Limb (tissue), 2 donors: ENCODE data around the gene CASP14.
A peak's percentile ranks its signal among the peaks of the same experiment; 100 is the strongest.
"Not testable (repeated sequence)": the region's sequence is repeated elsewhere in the genome, so short reads cannot be mapped to it uniquely, and the experiment has no call there.

Experiments used
- DNase-seq, 2 donors: peaks; one replicate each; pipeline ENCODE4 v3.0.0-alpha.2; 2016; ENCODE audit errors: extremely low spot score in 2 of 2

Gene CASP14

GRCh38 chr19:15048885-15049541 is at the start of gene CASP14:
TSS of gene CASP14 (plus strand) at chr19:15049480. CDS start at chr19:15052252, 2,772 bp downstream.
- no peak for DNase-seq

DNA sequence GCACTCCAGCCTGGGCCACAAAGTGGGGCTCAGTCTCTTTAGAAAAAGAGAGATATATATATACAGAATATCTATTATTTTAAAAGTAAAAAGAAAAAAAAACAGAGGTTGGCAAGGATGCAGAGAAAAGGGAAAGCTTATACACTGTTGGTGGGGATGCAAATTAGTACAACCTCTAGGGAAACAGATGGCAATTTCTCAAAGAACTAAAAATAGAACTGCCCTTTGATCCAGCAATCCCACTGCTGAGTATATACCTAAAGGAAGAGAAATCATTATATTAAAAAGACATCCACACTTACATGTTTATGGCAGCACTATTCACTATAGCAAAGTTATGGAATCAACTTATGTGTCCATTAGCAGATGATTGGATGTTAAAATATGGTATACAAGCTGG is 41.0 kb upstream of the CASP14 start:
- DNase-seq = no peak

DNA sequence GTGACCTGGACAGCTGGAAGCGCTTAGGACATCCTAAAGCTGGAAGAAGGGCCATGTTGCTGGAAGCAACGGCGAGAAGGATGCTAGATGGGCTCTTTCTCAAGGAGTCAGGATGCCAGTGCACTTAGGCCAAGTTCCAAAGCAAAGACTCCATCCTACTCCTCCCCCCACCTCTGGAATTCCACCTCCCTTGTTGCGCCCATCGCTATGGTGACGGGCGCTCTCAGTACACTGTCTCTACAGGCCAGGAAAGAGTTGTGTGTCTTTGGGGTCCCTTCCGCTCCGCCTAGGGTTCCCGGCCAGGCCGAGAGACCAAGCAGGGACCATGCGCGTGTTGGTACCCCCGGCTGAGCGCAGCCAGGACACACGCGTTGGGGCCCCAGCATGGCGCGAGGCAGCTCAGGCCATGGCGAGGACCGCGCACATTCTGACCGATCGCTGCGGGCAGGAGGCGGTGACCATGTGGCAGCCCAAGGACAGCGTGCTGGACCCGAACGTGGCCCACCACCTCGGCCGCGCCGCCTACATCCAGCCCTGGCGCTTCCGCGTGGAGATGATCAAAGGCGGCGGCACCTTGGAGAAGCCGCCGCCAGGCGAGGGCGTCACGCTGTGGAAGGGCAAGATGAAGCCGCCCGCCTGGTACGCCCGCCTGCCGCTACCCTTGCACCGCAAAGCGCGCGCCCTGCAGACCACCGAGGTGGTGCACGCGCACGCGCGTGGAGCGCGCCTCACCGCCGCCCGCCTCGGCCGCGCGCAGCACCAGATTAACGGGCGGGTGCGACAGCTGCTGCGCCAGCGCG is 38.6 kb upstream of the CASP14 start:
- peak in 1 of 2 donors; percentile 51 for DNase-seq

GRCh38 chr19:15014579-15014978 is 34.7 kb upstream of the CASP14 start:
- peak in 1 of 2 donors; percentile 40 for DNase-seq

DNA sequence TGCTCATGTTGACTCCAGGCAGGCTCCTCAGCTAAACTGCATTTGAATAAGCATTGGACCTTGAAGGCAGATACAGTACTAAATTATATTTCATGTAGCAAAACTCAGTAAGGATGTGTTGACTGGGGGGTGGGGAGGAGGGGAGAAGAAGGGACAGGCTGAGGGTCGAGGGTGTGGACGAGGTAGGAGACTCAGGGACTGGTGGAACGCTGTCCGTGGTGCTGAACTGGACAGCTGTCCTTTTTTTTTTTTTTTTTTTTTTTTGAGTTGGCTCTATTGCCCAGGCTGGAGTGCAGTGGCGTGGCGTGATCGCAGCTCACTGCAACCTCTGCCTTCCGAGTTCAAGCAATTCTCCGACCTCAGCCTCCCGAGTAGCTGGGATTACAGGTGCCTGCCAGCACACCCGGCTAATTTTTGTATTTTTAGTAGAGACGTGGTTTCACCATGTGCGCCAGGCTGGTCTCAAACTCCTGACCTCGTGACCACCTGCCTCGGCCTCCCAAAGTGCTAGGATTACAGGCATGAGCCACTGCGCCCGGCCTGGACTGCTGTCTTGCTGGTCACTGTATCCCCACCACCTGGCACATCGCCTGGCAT is 33.2 kb upstream of the CASP14 start:
- DNase-seq = peak; percentile 16 to 43

DNA sequence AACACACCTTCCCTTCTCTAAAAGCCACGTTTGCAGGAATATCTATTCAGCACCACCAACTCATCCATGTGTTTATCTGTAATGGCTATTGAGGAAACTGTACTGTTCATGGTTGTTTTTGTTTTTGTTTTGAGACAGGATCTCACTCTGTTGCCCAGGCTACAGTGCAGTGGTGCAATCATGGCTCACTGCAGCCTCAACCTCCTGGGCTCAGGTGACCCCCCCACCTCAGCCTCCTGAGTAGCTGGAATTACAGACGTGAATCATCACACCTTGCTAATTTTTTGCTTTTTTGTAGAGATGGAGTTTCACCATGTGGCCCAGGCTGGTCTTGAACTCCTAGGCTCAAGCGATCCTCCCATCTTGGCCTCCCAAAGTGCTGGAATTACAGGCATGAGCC is 30.4 kb upstream of the CASP14 start:
- DNase-seq = not testable (repeated sequence)

DNA sequence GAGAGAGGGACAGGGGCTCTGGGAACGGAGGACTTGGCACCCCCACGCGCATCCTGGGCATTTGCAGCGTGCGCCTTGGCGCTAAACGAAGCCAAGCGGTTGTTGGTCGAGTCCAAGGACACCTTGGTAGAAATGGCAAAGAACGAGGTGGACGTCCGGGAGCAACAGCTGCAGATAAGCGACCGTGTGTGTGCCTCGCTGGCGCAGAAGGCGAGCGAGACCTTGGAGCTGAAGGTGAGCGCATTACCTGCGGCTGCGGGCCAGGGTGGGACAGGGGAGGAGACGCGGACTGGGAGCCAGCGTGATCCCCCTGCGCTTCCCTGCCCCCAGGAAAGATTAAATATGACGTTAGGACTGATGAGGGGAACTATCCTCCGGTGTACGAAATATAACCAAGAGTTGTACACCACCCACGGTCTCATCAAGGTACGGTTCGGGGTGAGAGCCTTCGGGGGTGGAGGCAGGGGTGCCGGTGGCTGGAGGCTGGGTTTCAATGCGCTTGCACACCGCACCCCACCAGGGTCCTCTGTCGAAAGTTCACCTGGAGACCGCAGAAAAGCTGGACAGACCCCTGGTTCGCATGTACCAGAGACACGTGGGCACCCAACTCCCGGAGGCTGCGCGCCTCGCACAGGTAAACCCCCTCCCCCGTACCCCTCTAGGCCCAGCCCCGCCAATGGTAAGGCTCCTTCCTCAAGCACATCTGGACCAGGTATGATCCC is 27.8 kb upstream of the CASP14 start:
- no peak for DNase-seq

- no peak for DNase-seq
Observed at GRCh38 chr19:15022752-15023151, 26.5 kb upstream of the CASP14 start.

DNA sequence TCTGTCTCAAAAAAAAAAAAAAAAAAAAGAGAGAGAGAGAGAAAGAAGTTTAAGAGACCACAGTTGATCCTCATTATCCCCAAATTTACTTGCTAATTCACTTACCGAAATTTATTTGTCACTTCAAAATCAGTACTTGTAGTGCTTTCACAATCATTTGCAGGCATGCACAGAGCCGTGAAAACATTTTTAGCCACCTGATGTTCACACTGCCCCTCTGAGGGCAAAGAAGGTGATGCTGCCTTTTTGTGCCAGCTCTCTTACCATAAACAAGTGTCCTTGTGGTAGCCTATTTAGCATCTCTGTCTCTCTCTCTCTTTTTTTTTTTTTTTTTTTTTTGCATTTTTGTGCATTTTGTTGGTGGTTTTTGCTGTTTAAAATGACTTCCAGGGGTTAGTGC is 24.1 kb upstream of the CASP14 start:
- DNase-seq = no peak

DNA sequence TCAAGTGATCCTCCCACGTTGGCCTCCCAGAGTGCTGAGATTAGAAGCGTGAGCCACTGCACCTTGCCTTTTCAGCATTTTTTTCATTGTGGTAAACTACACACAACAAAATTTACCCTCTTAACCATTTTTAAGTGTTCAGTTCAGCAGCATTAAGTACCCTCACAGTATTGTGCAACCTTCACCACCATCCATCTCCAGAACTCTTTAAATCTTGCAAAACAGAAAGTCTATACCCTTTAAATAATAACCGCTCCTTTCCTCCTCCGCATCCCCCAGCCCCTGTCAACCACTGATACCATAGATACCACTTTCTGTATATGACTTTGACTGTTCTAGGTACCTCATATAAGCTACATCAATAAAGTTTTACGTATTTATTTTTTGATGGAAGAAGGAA is 20.8 kb upstream of the CASP14 start:
- DNase-seq = no peak

GRCh38 chr19:15031675-15032074 is 17.6 kb upstream of the CASP14 start:
- DNase-seq = no peak

GRCh38 chr19:15035795-15036311 is 13.4 kb upstream of the CASP14 start:
- no peak for DNase-seq

- DNase-seq = peak; percentile 24 to 48
Observed at GRCh38 chr19:15037586-15037985, 11.7 kb upstream of the CASP14 start.

- peak; percentile 34 to 52 for DNase-seq
Observed at GRCh38 chr19:15038294-15038693, 11.0 kb upstream of the CASP14 start.

GRCh38 chr19:15042003-15042402 is 7.3 kb upstream of the CASP14 start:
- DNase-seq = no peak

DNA sequence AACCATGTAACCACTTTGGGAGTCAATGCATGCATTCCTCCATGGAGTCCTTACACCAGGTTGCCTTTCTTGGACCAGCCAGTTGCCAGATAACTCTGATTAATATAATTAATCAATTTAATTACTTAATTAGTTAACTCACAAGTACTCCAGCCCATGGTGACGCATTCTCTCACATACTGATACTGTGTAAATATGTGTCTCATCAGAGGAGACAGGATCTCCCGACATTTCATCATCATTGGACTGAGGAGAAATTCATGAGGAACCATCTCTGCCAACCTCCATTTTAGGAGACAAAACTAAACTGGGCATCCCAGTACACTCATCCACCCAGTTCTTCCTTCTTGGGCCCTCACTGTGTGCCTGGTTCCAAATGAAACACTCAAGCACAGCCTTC is 6.5 kb upstream of the CASP14 start:
- DNase-seq = no peak

- no peak for DNase-seq
Observed at GRCh38 chr19:15045506-15045905, 3.8 kb upstream of the CASP14 start.

DNA sequence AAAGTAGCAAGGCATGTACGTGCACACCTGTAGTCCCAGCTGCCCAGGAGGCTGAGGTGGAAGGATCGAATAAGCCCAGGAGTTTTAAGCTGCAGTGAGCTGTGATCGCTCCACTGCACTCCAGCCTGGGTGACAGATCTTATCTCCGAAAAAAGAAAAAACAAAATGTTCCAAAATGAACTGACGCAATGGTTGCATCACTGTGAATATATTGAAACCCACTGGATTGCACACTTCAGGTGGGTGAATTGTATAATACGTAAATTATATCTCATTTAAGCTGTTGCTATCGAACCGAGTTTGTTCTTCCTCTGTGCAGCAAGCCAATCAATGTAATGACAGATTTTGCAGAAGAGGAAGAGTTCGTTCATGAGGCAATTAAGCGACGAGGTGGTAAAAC is 1.6 kb upstream of the CASP14 start:
- no peak for DNase-seq

GRCh38 chr19:15048128-15048527 is 1.2 kb upstream of the CASP14 start:
- DNase-seq = no peak

GRCh38 chr19:15050639-15051038 is 1.4 kb downstream of the CASP14 start:
- no peak for DNase-seq

DNA sequence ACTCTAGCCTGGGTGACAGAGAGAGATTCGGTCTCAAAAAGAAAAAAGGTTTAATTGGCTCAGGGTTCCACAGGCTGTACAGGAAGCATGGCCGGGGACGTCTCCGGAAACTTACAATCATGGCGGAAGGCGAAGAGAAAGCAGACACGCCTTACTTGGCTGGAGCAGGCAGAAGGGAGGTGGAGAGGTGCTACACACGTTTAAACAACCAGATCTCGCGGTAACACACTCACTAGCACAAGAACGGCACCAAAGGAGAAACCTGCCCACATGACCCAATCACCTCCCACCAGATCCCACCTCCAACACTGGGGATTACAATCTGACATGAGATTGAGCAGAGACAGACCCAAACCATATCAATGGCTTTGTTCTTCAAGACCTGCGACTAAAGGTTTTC is 12.8 kb downstream of the CASP14 start:
- no peak for DNase-seq

- DNase-seq = not testable (repeated sequence)
Observed at GRCh38 chr19:15070386-15070785, 21.1 kb downstream of the CASP14 start.
